GM12874 (cell line): Measurements from ENCODE around the gene UBAP1.

ENCODE experiments used
- TF ChIP-seq, protein P1 (sequence below): IDR thresholded peaks from 2 replicates; pipeline ENCODE4 v1.5.1; 2011; ENCODE audit warnings: low read depth, mild to moderate bottlenecking, control low read depth, low read length, moderate library complexity; ENCODE audit not compliant: insufficient read depth

UBAP1 gene

DNA sequence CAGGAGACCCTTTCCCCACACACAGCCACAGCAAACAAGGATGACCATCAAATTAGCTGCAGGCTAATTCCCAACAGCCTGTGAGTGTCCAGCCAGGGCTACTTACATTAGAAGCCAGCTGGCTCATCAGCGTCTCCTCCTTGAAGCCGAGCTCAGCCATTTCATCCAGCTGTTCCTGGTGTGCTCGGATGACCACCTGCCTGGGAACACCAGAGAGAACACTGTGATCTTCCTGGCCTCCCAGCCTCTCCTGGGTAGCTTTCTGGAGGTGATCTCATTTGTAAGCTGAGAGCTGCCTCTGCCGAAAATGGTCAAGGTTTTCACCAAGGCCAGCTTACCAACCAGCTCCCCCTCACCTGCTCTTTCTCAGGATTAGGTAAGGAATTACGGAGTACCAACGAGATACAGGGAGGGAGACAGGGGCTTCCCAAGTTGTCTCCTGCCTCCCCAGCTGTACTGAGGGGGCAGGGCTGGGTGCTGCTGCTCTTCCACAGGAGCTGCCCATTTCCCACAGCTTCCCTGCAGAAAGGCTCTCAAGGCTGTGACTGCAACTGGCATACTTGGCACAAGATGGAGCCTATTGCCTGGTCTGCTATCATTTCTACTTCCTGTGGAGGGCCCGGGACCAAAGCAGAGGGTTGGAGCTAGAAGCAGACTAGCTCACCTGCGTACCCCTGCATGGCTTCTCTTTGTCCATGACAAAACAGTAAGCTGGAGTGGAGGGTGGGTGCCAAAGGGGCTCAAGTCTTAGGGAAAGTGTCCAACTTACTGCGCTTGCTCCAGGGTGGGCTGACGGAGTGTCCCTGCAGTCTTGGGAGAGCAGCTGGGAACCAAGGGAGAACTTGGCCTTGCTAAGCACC lies 76.4 kb downstream of the UBAP1 start:
- TF ChIP-seq, protein P1, sequence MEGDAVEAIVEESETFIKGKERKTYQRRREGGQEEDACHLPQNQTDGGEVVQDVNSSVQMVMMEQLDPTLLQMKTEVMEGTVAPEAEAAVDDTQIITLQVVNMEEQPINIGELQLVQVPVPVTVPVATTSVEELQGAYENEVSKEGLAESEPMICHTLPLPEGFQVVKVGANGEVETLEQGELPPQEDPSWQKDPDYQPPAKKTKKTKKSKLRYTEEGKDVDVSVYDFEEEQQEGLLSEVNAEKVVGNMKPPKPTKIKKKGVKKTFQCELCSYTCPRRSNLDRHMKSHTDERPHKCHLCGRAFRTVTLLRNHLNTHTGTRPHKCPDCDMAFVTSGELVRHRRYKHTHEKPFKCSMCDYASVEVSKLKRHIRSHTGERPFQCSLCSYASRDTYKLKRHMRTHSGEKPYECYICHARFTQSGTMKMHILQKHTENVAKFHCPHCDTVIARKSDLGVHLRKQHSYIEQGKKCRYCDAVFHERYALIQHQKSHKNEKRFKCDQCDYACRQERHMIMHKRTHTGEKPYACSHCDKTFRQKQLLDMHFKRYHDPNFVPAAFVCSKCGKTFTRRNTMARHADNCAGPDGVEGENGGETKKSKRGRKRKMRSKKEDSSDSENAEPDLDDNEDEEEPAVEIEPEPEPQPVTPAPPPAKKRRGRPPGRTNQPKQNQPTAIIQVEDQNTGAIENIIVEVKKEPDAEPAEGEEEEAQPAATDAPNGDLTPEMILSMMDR, result no peak

DNA sequence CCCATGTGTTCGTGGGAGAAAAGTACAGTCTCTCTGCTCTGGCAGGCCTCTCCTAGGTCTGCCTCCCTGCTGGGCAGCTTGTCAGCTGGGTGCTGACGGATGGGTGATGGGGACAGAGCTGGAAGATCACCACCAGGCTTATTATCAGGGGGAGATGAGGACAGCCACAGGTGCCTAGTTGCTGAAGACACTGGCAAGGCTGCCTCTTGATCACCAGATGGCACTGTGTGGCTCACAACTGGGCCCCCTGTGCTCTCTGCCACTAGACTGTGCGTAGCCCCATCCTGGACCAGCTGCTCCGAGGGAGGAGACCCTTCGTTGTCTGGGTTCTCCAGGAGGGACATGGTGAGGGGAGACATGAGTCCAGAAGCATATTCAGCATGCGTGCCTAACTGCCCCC lies 77.3 kb downstream of the UBAP1 start:
- TF ChIP-seq, protein P1, result peak; percentile 22

DNA sequence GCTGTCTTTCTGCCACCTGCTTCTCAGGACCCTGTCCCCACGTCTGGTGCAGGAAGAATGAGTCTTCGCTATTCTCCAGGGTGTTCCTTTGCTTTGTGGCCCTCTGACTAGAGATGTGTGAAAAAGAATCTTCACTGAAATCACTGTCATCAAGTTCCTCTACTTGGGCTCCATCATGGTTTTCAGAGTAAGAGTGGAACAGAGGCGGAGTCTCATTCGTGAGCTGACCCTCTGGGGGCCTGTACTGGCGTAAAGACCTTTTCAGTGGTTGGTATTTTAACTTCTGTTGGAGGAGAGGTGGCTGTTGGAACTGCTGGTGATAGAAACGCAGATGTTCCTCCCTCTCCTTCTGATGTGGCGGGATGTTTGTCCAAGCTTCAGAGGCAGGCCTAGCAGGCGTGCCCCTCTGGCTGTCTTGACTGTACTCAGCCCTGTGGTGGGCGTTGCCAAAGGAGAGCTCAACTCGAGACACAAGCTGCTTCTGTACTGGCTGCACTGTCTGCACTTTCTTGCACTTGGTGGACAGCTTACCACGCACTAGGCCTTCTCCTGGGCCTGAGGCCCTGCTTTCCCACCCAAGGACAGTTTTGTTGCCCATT lies 78.2 kb downstream of the UBAP1 start:
- TF ChIP-seq, protein P1, result no peak

DNA sequence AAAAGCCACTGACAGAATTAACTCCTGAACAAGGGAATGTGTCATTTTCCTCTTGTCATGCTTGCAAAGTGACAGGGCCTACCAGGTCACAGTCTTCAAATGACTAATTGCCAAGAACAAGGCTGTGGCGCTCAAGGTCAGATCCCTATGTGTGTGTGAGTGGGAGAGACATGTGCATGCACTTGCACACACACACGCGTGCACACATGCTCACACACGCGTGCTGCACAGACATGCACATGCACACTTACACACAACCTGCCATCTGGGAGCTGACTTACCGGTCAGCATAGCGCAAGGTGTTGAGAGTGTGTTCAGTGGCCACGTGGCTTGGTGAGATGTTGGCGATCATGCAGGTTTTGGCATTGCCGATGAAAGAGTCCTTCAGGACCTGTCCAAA lies 80.5 kb downstream of the UBAP1 start:
- TF ChIP-seq, protein P1, result no peak

DNA sequence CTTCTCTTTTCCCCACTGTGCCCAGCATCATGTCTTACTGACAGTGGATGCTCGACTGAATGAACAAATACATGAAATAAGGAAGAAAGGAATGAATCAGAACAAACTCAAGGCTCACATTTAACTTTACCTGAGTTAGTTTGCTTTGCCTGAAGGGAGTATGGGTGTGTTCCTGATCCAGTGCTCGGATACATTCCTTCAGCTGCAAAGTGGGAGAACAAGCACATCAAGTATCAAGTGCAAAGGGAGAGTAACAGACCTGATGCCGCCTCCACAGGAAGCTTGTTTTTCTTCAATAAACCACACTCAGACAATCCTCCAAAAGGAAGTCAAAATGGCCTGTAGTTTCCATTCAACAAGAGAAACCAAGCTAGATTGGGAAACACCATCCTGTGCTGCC lies 84.1 kb downstream of the UBAP1 start:
- TF ChIP-seq, protein P1, result no peak

DNA sequence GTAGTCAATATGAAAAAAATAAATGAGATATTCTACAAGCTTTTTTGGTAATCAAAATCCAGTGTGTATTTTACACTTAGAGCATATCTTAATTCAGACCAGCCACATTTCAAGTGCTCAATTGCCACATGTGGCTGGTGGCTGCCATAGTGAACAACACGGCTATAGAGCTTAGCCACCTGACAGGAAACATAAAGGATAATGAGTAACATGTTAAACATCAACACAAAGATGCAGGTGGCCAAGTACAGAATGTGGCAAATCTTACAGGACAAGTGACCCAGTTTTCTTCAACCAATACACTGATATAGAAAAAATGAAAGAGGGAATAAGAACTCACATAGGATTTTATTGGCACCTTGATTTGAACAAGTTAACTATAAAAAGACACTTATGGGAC lies 88.8 kb downstream of the UBAP1 start:
- TF ChIP-seq, protein P1, result no peak

DNA sequence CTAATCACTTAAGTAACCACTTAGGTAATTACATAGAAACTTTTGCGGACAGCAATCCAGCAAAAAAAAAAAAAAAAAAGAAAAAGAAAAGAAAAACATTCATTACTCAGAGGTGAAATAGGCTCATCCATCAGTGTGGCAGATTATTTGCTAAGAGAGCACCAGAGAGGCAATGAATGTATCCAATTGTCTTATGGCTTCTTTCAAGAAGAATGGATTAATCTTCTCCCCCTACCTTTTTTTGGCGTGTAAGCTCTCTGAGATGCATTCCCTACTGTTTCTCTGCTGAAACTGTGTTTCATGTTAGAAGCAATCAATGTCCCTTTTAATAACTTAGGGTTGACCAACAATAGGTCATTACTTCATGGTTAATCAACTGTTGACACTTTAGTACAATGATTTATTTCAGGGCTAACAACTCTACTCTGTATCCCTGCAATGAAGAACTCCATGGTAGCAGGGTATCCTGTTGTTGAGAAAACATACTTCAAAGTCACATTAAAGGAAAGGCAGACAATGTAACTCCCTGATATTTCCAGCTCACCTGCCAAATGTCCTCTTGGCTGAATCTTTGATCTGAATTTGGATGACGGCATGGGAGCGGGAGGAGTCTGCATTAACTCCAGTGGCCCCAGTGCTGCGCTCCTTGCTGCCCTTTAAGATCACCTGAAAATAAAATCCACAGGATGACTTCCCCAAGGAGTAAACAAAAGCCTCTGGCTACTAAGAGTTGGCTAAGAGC lies 92.6 kb downstream of the UBAP1 start:
- TF ChIP-seq, protein P1, result no peak
